ENCODE data around the gene ARSI.
A peak's percentile ranks its signal among the peaks of the same experiment; 100 is the strongest.

ARSI gene

GRCh38 chr5:150307617-150308426 lies 5.1 kb upstream of the ARSI start:
- DNase-seq (ENCODE audit: low spot score) = no peak

- DNase-seq (ENCODE audit: low spot score) = no peak
Measured at GRCh38 chr5:150306775-150307174, 4.1 kb upstream of the ARSI start.

- no peak for DNase-seq (ENCODE audit: low spot score)
Measured at GRCh38 chr5:150305557-150305956, 2.9 kb upstream of the ARSI start.

- DNase-seq (ENCODE audit: low spot score) = no peak
Measured at GRCh38 chr5:150305095-150305494, 2.4 kb upstream of the ARSI start.

DNA sequence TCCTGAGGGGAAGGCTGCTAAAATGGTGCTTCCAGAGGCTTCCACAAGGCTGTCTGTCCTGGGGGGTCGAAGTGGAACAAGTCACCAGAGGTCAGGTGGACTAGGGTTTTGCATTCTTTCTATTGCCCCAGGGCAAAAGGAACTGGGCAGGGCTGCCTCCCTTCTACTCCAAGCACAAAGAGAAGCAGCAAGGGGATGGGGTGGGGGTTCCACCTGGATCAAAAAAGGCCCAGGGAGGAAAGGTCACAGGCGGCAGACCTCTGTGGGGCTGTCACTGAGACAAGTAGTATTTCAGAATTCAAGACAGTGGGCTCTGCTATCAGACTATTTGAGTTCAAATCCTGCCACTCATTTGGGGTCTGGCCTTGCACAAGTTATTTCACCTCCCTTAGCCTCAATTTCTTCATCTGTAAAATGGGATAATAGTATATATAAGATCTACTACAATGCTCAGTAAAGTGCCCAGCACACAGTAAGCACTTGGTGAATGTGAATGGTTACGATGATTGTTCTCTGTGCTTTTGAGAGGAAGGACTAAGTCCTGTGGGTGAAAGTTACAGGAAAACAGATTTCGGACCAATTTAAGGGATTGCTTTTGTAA lies 1.9 kb upstream of the ARSI start:
- DNase-seq (ENCODE audit: low spot score) = no peak

GRCh38 chr5:150303660-150304386 lies 1.1 kb upstream of the ARSI start:
- DNase-seq (ENCODE audit: low spot score) = no peak

DNA sequence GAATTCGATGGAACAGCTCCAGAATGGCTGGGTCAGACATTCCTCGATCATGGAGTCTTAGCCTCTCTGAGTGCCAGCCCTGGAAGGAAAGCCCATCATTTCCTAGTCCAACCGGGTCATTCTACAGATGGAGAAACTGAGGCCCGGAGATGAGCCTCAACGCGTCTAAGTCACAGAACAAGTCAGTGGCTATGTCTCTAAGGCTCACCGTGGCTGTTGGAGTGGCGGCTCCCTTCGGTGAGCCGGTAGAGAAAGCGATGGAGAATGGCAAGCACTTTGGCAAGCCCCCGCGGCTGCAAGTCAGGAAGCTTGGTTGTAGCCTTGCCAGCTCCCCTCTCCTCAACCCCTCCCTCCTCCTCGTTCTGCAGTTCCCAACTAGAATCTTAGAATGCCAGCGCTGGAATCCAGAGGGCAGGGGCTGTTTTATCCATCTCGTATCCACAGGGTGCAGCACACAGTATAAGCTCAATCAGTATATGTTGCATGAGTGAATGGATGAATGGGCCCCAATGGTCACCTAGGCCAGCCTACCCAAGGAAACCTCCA lies 438 bp upstream of the ARSI start:
- DNase-seq (ENCODE audit: low spot score) = no peak

DNA sequence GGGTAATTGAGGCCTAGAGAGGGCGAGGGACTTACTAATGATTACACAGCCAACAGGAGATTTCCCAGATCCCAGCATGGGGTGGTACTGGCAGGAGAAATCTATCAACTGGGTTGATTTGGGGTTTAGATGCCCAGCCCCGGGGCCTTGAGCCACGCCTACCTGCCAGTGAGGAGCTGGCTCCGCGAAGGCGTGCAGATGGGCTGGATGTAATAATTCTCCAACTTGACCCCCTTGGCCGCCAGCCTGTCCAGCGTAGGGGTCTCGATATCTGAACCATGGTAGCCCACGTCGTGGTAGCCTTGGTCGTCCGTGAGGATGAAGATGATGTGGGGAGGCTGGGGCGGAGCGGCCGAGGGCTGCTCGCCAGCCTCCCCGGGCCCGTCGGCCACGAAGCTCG lies 804 bp downstream of the ARSI start:
- DNase-seq (ENCODE audit: low spot score) = no peak

DNA sequence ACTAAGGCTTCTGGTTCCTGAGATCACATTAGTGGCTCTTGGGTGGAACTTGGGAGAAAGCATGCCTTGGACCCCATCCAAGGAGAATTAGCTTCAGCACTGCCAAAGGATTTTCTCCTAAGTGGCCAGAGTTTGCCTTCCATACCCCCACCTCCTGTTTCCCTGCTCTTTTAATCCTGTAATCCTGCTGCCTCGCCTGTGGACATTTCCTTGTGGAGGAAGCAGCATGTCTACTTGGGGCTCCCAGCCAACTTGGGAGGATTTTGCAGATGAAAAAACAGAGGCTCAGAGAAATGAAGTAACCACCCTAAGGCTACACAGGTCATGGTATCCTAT lies 1.6 kb downstream of the ARSI start:
- no peak for DNase-seq (ENCODE audit: low spot score)

- DNase-seq (ENCODE audit: low spot score) = no peak
Measured at GRCh38 chr5:150300496-150301169, 2.1 kb downstream of the ARSI start.

GRCh38 chr5:150299571-150300327 lies 3.0 kb downstream of the ARSI start:
- DNase-seq (ENCODE audit: low spot score) = no peak

DNA sequence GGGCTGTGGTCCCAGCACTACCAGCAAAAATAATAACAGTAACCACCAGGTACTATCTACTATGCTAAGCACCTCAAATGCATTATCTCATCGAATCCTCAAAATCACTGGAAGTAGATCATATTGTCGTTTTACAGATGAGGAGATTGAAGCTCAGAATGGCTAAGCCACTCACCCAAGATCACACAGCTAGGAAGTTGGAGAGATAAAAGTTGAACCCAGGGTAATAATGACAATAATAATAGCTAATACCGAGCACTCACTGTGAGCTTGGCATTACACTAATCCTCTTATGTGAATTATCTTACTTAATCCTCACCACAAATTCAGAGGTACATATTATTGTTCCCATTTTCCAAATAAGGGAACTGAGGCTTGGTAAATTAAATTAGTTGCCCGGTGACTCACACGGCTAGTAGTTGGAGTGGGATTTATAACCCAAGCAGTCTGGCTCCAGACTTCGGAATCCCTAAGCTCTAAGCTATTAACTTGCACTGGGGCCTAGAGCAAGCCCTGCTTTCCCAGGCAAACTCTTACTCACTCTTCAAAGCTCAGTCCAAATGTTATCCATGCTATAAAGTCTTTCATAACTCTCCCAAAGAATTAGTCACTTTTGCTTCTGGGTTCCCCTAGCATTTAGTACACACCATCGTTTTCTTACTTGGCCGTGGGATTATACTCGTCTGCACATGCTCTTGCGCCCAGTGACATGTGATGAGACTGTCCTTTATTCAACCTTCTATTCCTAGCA lies 3.8 kb downstream of the ARSI start:
- peak; percentile 90 for DNase-seq (ENCODE audit: low spot score)

DNA sequence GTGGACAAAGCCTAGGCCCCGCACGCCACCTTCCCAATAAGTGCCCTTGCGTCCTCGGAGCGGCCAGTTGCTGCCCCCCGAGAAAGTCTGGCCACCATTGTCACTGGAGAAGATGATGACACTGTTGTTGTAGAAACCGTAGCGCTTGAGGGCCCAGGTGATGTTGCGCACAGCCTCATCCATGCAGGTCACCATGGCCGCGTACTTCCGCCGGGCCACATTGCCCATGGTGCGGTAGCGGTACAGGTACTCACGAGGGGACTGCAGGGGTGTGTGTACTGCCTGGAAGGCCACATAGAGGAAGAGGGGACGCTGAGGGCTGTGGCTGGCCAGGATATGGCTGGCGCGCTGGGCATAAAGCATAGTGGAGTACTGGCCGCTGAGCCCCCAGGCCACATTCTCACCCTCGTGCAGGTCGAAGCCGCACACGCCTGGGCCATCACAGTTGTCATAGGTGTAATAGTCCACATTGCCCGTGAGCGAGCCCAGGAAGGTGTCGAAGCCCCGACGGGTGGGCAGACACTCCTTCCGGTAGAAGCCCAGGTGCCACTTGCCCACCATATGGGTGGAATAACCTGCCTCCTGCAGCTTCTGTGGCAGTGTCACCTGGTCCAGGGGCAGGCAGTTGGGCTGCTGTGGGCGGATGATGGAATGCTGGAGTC lies 4.6 kb downstream of the ARSI start:
- no peak for DNase-seq (ENCODE audit: low spot score)

- no peak for DNase-seq (ENCODE audit: low spot score)
Measured at GRCh38 chr5:150297236-150297890, 5.3 kb downstream of the ARSI start.

DNA sequence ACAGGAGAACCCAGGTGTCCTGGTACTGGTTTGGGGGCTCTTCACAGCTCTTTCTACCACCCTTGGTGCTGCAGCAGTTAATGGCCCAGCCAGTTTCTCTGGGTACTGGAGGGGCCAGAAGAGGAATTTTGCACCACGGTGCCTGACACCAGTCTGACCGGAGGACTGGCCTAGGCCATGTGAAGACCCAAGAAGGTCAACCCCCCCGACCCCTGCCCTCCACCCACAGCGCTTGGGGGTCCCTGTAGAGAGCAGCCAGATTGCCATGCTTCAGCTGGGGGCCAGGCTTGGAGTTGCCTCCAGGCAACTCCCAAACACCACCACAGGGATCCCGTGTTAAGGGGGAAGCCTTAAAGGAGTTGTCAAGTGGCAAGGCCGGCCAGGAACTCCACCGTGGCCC lies 6.2 kb downstream of the ARSI start:
- DNase-seq (ENCODE audit: low spot score) = no peak

GRCh38 chr5:150295741-150296486 lies 6.8 kb downstream of the ARSI start:
- DNase-seq (ENCODE audit: low spot score) = no peak

DNA sequence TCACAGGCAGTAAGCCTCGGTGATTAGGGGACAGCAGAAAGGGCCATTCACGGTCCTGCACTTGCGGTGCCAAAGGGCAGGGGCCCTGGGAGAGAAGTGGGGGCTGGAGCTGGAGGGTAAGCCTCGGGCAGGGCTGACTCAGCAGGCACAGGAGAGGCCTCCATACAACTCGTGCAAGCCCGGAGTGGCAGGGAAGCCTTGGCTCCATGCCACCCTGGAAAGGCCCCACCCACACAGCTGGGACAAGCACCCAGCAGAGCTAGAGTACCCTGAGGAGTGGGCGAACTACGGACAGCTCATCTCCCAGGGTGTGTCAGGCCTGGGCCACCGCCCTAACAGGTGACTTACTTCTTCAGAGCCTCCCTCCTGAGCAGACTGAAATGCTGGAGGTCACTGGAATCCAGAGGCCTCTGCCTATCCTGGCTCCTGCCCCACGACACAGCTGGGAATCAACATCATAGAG lies 7.5 kb downstream of the ARSI start:
- peak; percentile 67 for DNase-seq (ENCODE audit: low spot score)

- DNase-seq (ENCODE audit: low spot score) = no peak
Measured at GRCh38 chr5:150294551-150295071, 8.1 kb downstream of the ARSI start.

Measured in GM03348 (cell line).